ENCODE data around the gene CEMIP. TPM values are rescaled to one million over a fixed set of nuclear protein-coding genes. Genes with fewer than 3 reads are reported as not detected.

The CEMIP gene
- total RNA-seq, 4 donors from 2014 or later: 0.11 to 2.0 (median 0.98) TPM

GRCh38 chr15:80776420-80777045 lies 2.6 kb upstream of the CEMIP start:
- peak; percentile 78 to 81 for DNase-seq
- intact Hi-C loops (cut with DNase I): loop anchor here (5.0 to 10.0 kb wide), 4 partner anchors 152 to 319 kb away; no protein-coding TSS in a partner anchor
- no peaks in the 10 kb centered on the region for H3K36me3 ChIP-seq
- no peaks in the 10 kb centered on the region for H3K9me3 ChIP-seq
- WGBS, 2 donors: 28 to 34% methylated on average over 5 of the region's 5 CpGs
- peaks cover 18 to 38% of the 10 kb centered on the region in 2 donors for H3K4me1 ChIP-seq
- no peaks in the 10 kb centered on the region for H3K27me3 ChIP-seq
- H3K4me3 ChIP-seq (replicated peaks in 1 of 3): no peak overlapping the region
- no peak overlapping the region for H3K27ac ChIP-seq
- TF ChIP-seq POLR2A (IDR thresholded peaks at IDR 0.05): no peak
- TF ChIP-seq, protein P1, sequence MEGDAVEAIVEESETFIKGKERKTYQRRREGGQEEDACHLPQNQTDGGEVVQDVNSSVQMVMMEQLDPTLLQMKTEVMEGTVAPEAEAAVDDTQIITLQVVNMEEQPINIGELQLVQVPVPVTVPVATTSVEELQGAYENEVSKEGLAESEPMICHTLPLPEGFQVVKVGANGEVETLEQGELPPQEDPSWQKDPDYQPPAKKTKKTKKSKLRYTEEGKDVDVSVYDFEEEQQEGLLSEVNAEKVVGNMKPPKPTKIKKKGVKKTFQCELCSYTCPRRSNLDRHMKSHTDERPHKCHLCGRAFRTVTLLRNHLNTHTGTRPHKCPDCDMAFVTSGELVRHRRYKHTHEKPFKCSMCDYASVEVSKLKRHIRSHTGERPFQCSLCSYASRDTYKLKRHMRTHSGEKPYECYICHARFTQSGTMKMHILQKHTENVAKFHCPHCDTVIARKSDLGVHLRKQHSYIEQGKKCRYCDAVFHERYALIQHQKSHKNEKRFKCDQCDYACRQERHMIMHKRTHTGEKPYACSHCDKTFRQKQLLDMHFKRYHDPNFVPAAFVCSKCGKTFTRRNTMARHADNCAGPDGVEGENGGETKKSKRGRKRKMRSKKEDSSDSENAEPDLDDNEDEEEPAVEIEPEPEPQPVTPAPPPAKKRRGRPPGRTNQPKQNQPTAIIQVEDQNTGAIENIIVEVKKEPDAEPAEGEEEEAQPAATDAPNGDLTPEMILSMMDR (IDR thresholded peaks at IDR 0.05): peak; percentile 65 to 87 (median 76)

- Histone ChIP-seq H3K9me3 (no peaks in the 10 kb centered on the region), H3K4me1 (peaks cover 18 to 38% of the 10 kb centered on the region in 2 donors), H3K27me3 (no peaks in the 10 kb centered on the region), H3K4me3 (replicated peaks in 1 of 3) (no peak overlapping the region), H3K36me3 (no peaks in the 10 kb centered on the region), H3K27ac (no peak overlapping the region)
- 53 to 66% methylated on average over 8 of the region's 8 CpGs for WGBS, 2 donors
- intact Hi-C loops (cut with DNase I): loop anchor here (5.0 to 10.0 kb wide), 4 partner anchors 152 to 320 kb away; no protein-coding TSS in a partner anchor
- TF ChIP-seq, protein P1 (IDR thresholded peaks at IDR 0.05): no peak
- no peak for DNase-seq
Observed at GRCh38 chr15:80777137-80777536, 2.0 kb upstream of the CEMIP start.

DNA sequence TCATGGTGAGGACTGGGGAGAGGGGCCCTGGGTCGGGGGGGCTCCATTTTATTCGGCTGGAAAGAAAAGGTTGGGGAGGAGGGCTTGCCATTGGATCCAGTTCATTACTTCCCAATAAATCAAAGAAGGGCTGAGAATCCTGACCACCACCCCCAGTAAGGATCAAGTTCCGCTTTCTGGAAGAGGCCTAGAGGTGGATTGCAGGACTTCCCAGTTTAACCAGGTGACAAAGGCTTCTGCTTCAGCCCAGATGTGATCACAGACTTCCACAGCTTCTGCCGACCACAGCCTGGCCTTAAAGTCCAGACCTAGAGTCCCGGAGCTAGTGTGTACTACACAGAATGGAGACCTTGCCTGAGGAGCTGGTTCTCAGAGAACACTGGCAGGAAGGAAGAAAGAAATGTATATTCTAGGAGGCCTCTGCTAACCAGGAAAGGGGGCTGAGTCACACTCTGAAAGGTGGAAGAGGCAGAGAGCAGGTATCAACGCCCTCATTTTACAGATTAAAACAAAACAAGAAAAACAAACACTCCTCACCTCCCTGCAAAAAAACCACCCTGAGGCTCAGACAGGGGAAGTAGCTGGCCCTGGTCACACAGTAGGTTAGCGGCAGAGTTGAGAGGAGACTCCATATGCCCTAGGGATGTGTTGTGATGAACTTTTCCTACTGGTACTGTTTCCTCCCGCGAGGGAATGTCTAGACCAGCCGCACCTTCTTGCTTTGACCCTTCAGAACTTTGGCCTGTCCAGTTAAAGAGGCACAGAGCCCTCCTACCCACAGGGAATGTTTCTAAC lies 1.1 kb upstream of the CEMIP start:
- TF ChIP-seq, protein P1 (IDR thresholded peaks at IDR 0.05): no peak
- no peak for TF ChIP-seq POLR2A (IDR thresholded peaks at IDR 0.05)
- 76 to 81% methylated on average over 10 of the region's 10 CpGs for WGBS, 2 donors
- H3K4me3 ChIP-seq (replicated peaks in 1 of 3): no peak overlapping the region
- peaks cover 18 to 38% of the 10 kb centered on the region in 2 donors for H3K4me1 ChIP-seq
- H3K9me3 ChIP-seq: no peaks in the 10 kb centered on the region
- DNase-seq: no peak
- no peak overlapping the region for H3K27ac ChIP-seq
- intact Hi-C loops (cut with DNase I): loop anchor here (5.0 to 10.0 kb wide), 4 partner anchors 153 to 321 kb away; no protein-coding TSS in a partner anchor
- H3K27me3 ChIP-seq: no peaks in the 10 kb centered on the region
- H3K36me3 ChIP-seq: no peaks in the 10 kb centered on the region

- Histone ChIP-seq H3K4me1 (peaks cover 18 to 38% of the 10 kb centered on the region in 2 donors), H3K9me3 (no peaks in the 10 kb centered on the region), H3K36me3 (no peaks in the 10 kb centered on the region), H3K4me3 (replicated peaks in 1 of 3) (peak overlapping the region in 1 of 3 donors; percentile 37), H3K27ac (no peak overlapping the region), H3K27me3 (no peaks in the 10 kb centered on the region)
- no peak for TF ChIP-seq POLR2A (IDR thresholded peaks at IDR 0.05)
- TF ChIP-seq, protein P1 (IDR thresholded peaks at IDR 0.05): no peak
- DNase-seq: no peak
- intact Hi-C loops (cut with DNase I): loop anchor here (5.0 to 10.0 kb wide), 4 partner anchors 154 to 321 kb away; no protein-coding TSS in a partner anchor
- 22 to 23% methylated on average over 7 of the region's 7 CpGs for WGBS, 2 donors
Observed at GRCh38 chr15:80778621-80778963, 578 bp upstream of the CEMIP start.
